OCI-LY3 (cell line): ENCODE data around the gene MRTFA.

Source experiments
- H2AFZ ChIP-seq: fragments of 200-600, 300-600 bp; shearing (Covaris generic); 2 replicates; pipeline ENCODE4 v1.6.0; 2014; ENCODE audit warnings: antibody characterized with exemption, low read depth, low read length
- H3K27ac ChIP-seq: fragments of 200-600, 300-600 bp; sonication (generic); 2 replicates; pipeline ENCODE4 v1.5.1; 2014; ENCODE audit warnings: mild to moderate bottlenecking, low read length, moderate library complexity, mixed read lengths
- H3K27me3 ChIP-seq: fragments of 200-600, 300-600 bp; sonication (generic); 2 replicates; pipeline ENCODE4 v1.6.1; 2014; ENCODE audit warnings: low read depth, low read length, mixed read lengths
- H3K36me3 ChIP-seq: fragments of 200-600, 300-600 bp; sonication (generic); replicated peaks from 2 replicates; pipeline ENCODE3; 2014; ENCODE audit warnings: low read depth, low read length, mixed read lengths
- H3K4me1 ChIP-seq: fragments of 300-600, 200-600 bp; sonication (generic); 2 replicates; pipeline ENCODE4 v1.6.1; 2014; ENCODE audit warnings: low read length, mixed read lengths
- H3K4me2 ChIP-seq: fragments of 200-600, 300-600 bp; sonication (generic); 2 replicates; pipeline ENCODE4 v1.6.1; 2014; ENCODE audit warnings: low read length, mixed read lengths
- H3K4me3 ChIP-seq: fragments of 300-600, 200-600 bp; sonication (generic); 2 replicates; pipeline ENCODE4 v1.5.1; 2014; ENCODE audit warnings: antibody characterized with exemption, mild to moderate bottlenecking, low read length, moderate library complexity
- H3K79me2 ChIP-seq: fragments of 300-600, 200-600 bp; shearing (Covaris generic); 2 replicates; pipeline ENCODE4 v1.6.1; 2014; ENCODE audit warnings: mild to moderate bottlenecking, low read length, mixed read lengths
- H3K9ac ChIP-seq: fragments of 300-600, 200-600 bp; shearing (Covaris generic); 2 replicates; pipeline ENCODE4 v1.6.0; 2014; ENCODE audit warnings: mild to moderate bottlenecking, low read length, moderate library complexity
- H3K9me3 ChIP-seq: fragments of 200-600, 300-600 bp; shearing (Covaris generic); 2 replicates; pipeline ENCODE4 v1.6.1; 2014; ENCODE audit warnings: low read length, mixed read lengths; ENCODE audit not compliant: insufficient read depth
- H4K20me1 ChIP-seq: fragments of 200-600, 300-600 bp; sonication (generic); 2 replicates; pipeline ENCODE4 v1.6.1; 2016; ENCODE audit warnings: low read length, mixed read lengths; ENCODE audit not compliant: insufficient read depth
- CTCF ChIP-seq: fragments of 200-600, 300-600 bp; sonication (generic); IDR thresholded peaks from 2 replicates; pipeline ENCODE4 v1.5.1; 2014; ENCODE audit warnings: antibody characterized with exemption, low read length, low read depth
- EZH2phosphoT487 ChIP-seq: fragments of 200-600 bp; shearing (Covaris generic); IDR thresholded peaks from 2 replicates; pipeline ENCODE4 v1.6.1; 2018; ENCODE audit warnings: antibody characterized with exemption, mixed run types, low read depth

Gene MRTFA

GRCh38 chr22:40597526-40598430, 38.7 kb downstream of the MRTFA start:
- H3K27ac ChIP-seq, result 0 out of 2 replicates have a peak overlapping the region, but pooled peaks have one; percentile 4

GRCh38 chr22:40595497-40596234, 40.9 kb downstream of the MRTFA start:
- Histone ChIP-seq H3K27me3 (no peaks in the 10 kb centered on the region), H3K4me1 (peaks cover 69% of the 10 kb centered on the region), H2AFZ (no peak overlapping the region), H3K79me2 (peaks cover 91% of the 10 kb centered on the region), H3K4me2 (no peak overlapping the region), H3K9me3 (no peaks in the 10 kb centered on the region), H3K4me3 (no peak overlapping the region), H3K9ac (no peak overlapping the region), H3K27ac (no peak overlapping the region), H4K20me1 (no peaks in the 10 kb centered on the region), H3K36me3 (no peaks in the 10 kb centered on the region)
- TF ChIP-seq EZH2phosphoT487, result no peak
- TF ChIP-seq CTCF, result no peak

More at GRCh38 chr22:40597526-40598430, 38.7 kb downstream of the MRTFA start:
- Histone ChIP-seq H3K9me3 (no peaks in the 10 kb centered on the region), H2AFZ (no peak overlapping the region), H3K4me2 (peak overlapping the region; percentile 66), H4K20me1 (0 out of 2 replicates have a peak, but pooled peaks cover 4% of the 10 kb centered on the region), H3K4me3 (peak overlapping the region; percentile 32), H3K79me2 (peaks cover 94% of the 10 kb centered on the region), H3K27me3 (no peaks in the 10 kb centered on the region), H3K4me1 (peaks cover 53% of the 10 kb centered on the region), H3K36me3 (no peaks in the 10 kb centered on the region), H3K9ac (peak overlapping the region; percentile 13; the same call in 1 of the 2 replicates)
- TF ChIP-seq EZH2phosphoT487, result no peak
- TF ChIP-seq CTCF, result no peak

GRCh38 chr22:40594924-40595323, 41.6 kb downstream of the MRTFA start:
- Histone ChIP-seq H3K79me2 (peaks cover 89% of the 10 kb centered on the region), H3K27ac (peak overlapping the region; percentile 95), H3K27me3 (no peaks in the 10 kb centered on the region), H2AFZ (no peak overlapping the region), H4K20me1 (no peaks in the 10 kb centered on the region), H3K36me3 (peaks cover 2% of the 10 kb centered on the region), H3K9me3 (no peaks in the 10 kb centered on the region), H3K4me2 (peak overlapping the region; percentile 79), H3K4me3 (peak overlapping the region; percentile 58), H3K4me1 (peaks cover 69% of the 10 kb centered on the region), H3K9ac (peak overlapping the region; percentile 70)
- TF ChIP-seq CTCF, result no peak
- TF ChIP-seq EZH2phosphoT487, result no peak

- Histone ChIP-seq H3K4me1 (peaks cover 69% of the 10 kb centered on the region), H2AFZ (no peak overlapping the region), H3K36me3 (peaks cover 3% of the 10 kb centered on the region), H4K20me1 (no peaks in the 10 kb centered on the region), H3K27me3 (no peaks in the 10 kb centered on the region), H3K4me3 (peak overlapping the region; percentile 58), H3K27ac (peak overlapping the region; percentile 95), H3K9me3 (no peaks in the 10 kb centered on the region), H3K9ac (peak overlapping the region; percentile 70), H3K79me2 (peaks cover 84% of the 10 kb centered on the region), H3K4me2 (peak overlapping the region; percentile 79)
- TF ChIP-seq EZH2phosphoT487 (no peak), CTCF (no peak)
Measured at GRCh38 chr22:40594346-40594745, 42.2 kb downstream of the MRTFA start.
